GOT3 (cell line): Measurements from ENCODE around the gene SLC16A6.
"Not testable (repeated sequence)": the region's sequence is repeated elsewhere in the genome, so short reads cannot be mapped to it uniquely, and the experiment has no call there.

ENCODE experiments used
- DNase-seq: peaks from one replicate; lab custom pipeline; 2025; ENCODE audit warnings: mixed read lengths; lab: John Stamatoyannopoulos, UW

Gene SLC16A6

DNA sequence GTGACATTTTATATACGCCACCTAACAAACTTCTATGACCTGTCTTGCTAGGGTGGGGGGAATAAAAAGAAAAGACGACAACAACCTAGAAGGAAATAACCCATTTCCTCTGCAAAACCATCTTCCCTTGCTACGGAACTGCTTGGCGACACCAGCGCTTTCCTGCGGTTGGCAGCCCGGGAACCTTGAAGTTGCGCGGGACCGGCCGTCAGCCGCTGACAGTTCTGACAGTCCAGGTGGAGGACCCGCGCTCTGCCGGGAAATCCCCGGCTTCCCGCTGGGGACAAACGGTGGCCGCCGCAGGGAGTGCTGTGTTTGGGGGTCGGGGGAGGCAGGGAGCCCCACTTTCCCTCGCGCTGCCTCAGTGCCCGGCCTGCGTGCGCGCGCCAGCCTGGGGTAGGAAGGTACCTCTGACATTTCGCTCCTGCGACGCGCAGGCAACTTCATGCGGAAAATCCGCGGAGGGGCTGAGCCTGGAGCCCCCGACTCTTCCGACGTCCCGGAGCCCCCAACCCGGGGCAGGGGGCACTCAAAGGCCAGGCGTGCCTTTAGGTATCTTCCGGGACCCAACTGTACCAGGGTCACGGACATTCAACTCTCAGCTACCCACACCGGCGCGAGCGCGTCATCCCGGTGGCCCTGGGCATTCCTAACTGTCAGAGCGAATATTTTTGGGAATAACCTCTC, 516 bp downstream of the SLC16A6 start:
- DNase-seq = no peak

DNA sequence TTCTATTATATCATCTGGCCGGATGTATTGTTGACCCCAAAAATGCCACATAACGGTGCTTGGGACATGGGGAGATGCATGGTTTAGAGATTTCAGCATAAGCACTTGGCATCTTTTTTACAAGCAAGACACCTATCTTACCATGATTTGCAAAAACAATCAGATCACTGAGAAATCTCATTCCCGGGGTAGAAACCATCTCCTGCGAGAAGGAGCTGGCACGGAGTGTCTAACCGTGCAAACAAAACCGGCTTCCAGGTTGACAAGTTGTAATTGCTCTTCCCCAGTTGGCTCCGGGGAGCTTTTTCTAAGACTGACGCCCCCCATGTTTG, 1.0 kb downstream of the SLC16A6 start:
- no peak for DNase-seq

DNA sequence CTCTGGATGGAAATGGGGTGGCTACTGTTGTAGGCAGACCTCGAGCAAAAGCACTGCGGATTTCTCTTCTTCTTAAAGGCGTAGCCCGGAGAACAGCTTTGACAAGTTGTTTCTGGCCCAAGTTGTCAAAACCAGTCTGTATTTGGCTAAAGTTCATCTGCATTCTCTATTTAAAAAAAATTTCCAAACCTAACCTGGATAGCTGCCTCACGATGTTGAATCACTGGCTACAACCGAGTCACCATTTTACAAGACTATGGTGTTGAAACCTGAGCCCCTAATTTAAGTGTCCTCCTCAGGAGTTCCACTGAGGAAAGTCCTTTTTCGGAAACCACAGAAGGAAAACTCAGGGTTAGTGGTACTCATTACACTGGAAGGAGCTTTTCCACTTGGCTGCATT, 1.5 kb downstream of the SLC16A6 start:
- DNase-seq = no peak

DNA sequence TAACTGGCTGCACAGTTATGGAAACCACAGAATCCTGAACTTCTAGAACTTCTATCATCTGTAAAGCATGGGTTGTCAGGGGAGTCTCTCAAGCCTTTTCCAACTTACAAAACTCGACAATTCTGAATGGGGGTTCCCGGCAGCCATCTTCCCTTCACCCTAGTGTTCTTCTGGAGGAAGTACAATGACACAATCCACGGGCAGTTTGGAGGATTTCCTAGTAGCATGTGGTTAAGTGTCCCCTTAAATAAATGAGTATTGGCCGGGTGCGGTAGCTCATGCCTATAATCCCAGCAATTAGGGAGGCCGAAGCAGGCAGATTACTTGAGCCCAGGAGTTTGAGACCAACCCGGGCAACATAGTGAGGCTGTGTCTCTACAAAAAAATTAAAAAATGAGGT, 2.1 kb downstream of the SLC16A6 start:
- DNase-seq = no peak

DNA sequence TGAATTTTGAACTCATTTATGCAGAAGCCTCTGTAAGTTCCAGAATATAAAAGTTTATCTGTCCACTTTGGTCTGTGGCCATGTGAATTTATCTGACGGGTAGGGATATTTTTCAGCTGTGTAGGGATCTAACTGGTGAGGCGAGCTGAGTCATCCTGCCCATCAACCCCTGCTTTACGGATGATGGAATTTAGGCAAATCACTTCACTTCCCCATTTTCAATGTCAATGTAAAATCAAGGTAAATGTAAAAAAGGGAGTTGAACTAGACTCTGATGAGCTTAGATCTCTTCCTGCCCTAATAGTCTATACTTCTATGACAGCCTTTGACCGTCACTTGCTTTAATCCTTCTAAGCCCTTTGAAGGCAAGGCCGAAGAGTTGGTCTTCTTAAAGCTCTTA, 2.6 kb downstream of the SLC16A6 start:
- no peak for DNase-seq

DNA sequence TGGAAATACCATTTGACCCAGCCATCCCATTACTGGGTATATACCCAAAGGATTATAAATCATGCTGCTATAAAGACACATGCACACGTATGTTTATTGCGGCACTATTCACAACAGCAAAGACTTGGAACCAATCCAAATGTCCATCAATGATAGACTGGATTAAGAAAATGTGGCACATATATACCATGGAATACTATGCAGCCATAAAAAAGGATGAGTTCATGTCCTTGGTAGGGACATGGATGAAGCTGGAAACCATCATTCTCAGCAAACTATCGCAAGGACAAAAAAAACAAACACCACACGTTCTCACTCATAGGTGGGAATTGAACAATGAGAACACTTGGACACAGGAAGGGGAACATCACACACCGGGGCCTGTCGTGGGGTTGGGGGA, 9.0 kb downstream of the SLC16A6 start:
- DNase-seq = not testable (repeated sequence)

DNA sequence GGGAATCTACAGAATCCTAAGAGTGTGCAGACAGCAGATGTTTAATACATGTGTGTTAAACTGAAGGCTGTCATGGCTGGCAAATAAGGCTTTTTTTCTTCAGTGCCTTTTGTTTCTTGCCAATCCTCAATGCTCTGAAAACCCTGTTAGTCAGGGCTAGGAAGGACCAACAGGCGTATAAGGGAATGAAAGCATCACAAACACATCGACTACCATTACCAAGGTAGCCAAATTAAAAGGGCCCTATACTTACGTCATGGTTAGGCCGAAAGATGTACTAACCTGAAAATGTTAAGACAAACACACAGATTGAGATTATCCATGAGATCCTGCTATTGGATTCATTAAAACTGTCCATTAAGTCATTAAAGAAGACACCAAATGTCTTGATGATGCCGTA, 13.1 kb downstream of the SLC16A6 start:
- no peak for DNase-seq

DNA sequence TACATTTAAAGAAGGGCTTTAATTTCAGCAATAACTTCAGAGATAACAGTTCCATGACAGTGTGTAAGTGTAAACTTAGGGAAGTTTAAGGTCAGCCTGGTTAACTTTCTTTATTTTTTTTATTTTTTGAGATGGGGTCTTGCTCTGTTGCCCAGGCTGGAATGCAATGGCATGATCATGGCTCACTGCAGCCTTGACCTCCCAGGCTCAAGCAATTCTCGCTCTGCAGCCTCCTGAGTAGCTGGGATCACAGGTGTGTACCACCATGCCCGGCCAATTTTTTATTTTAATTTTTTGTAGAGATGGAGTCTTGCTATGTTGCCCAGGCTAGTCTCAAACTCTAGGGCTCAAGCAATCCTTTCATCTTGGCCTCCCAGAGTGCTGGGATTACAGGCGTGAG, 14.6 kb downstream of the SLC16A6 start:
- not testable (repeated sequence) for DNase-seq

DNA sequence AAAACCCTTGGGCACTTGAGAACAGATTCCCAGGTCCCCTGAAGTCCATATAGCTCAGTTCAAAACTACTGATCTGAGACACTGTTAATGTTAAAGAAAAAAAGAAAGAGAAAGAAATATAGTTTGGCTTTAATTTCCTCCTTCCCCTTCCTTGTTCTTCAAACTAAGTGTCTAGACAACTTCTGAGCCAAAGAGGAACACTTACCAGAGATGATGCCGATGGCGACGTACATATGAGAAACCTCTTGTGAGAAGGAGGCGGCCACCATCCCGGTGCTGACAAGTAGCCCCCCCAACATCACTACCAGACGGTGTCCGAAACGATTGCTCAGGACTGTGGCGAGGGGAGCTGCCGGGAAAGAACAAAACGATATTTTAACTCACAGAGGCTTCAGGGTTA, 17.2 kb downstream of the SLC16A6 start:
- DNase-seq = no peak

DNA sequence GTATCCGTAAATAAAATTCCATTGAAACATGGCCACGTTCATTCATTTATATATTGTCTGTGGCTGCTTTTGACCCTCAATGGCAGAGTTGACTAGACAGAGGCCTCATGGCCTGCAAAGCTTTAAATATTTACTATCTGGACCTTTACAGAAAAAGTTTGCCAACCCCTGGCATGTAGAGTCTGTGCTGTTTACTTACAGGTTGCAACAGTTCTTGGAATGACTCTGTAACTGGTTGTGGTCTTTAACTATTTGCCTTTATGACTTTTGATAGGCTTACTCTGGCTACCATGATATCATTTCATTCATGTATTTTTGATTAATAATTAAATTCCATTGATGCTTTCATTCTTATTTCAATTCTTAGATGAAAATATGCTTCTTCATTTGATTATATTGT, 25.1 kb downstream of the SLC16A6 start:
- not testable (repeated sequence) for DNase-seq

DNA sequence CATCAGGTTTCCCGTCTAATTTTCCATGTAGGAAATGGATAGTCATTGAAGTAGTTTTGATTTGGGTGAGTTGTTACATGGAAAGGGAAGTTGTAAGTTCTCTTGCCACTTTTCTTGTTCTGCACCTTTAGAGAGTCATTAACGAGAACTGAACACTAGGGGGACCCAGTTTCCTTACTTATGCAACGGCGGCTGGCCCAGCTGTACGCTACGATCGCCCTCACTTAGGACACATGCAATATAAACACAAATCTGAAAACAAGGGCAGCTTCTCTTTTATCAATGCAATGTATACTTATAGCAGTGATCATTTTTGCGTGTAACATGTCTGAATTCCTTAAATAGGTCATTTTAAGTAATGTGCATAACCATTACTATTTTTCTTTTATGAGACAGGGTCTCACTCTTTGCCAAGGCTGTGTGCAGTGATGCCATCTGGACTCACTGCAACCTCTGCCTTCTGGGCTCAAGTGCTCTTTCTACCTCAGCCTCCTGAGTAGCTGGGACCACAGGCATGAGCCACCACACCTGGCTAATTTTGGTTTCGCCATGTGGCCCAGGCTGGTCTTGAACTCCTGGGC, 27.7 kb downstream of the SLC16A6 start:
- not testable (repeated sequence) for DNase-seq

DNA sequence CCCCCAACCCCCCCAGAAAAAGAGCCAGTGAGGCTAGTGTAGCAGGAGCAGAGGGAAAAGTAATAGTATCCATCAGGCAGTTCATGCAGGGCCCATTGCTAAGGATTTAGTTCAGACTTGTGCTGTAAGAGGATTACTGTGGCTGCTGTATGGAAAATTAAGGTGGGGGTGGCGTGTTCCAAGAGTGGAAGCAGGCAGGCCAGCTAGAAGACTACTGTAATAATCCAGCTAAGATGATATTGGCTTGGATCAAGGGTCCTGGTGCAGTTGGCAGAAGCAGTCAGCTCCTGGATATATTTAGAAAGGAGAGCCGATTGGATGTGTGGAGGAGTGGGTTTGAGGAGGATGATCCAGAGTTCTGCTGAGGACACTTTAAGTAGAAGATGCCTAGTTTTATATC, 28.5 kb downstream of the SLC16A6 start:
- not testable (repeated sequence) for DNase-seq

DNA sequence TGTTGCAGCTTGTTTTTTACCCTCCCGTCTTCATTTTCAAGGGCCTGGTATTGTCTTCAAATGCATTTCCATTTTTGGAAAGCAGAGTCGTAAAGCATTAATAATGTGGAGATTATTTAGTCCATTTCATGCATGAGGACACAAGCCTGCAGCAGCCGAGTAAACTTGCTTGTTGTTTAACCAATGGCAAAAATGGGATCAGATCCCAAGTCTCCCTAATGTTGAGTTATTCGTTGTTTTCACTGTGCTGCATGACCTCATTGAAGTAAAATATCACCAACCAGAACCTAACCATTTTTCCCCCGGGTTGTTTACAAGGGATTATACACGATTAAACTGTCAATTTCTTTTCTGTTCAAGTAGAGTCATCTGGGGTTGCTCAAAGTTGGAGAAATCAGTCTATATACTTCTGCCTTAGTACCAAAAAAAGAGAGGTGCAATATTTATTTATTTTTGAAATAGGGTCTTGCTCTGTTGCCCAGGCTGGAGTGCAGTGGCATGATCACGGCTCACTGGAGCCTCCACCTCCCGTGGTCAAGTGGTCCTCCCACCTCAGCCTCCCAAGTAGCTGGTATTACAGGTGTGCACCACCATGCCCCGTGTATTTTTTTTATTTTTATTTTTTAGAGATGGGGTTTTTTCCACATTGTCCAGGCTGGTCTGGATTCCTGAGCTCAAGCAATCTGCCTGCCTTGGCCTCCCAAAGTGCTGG, 30.7 kb downstream of the SLC16A6 start:
- DNase-seq = no peak

DNA sequence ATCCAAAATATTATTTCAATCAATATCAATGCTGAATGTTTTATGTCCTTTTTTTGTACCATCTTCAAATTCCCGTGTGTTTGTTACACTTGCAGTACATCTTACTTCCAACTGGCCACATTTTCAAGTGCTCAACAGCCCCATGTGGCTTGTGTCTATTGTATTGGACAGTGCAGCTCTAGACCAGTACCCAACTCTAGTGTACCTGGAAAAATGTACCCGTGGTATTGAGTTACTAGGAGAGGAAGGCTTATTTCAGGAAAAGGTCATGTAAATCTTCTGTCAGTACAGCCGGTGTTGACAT, 31.3 kb downstream of the SLC16A6 start:
- DNase-seq = not testable (repeated sequence)

DNA sequence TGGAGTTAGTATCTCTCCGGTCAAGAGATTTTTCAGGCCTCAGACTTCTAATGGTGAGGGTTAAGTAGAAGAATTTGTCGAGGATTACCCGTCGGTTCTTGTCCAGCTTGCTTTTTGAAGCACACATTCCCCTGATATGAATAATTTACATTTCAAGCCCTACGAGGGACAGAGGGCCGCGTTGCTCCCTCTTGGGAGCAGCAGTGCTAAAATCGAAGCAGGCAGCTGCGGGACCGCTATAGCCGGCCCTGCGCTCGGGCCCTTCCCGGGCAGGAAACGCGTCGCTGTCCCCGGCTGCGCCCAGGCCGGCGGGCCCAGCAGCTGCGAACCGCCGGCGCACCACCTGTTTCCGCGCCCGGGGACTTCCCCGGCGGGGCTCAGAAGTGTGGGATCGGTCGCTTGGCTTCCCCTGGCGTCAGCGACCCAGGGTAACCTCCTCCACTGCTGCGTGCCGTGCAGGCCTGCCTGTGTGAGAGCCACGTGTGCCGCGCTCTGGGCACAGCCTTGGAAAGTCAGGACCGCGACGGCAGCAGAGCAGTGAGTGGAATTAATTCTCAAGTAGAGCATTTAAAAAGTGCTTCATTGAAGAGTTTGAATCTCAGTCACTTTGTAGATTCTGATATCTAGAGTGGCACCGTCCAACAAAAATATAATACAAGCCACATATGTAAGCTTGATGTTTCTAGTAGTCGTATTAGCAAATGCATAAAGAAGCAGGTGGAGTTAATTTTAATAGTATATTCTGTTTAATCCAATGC, 31.9 kb downstream of the SLC16A6 start:
- DNase-seq = not testable (repeated sequence)

DNA sequence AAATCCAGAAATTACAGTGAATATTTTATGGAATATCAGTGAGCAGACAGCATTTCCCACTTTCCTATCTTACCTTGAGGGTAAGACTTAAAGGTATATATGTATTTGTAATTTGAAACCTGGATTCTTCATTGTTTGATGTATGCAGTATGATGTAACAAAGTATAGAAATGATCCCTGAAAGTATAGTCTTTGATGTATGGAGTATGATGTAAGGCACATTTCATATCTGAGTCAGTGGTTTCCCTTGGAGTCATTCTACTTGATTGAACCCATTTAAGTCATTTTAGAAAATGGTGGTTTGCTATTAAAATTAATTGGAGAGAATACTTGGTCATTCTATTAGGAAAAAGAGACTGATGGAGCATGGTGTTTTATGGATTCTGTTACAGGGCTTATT, 33.0 kb downstream of the SLC16A6 start:
- DNase-seq = no peak

DNA sequence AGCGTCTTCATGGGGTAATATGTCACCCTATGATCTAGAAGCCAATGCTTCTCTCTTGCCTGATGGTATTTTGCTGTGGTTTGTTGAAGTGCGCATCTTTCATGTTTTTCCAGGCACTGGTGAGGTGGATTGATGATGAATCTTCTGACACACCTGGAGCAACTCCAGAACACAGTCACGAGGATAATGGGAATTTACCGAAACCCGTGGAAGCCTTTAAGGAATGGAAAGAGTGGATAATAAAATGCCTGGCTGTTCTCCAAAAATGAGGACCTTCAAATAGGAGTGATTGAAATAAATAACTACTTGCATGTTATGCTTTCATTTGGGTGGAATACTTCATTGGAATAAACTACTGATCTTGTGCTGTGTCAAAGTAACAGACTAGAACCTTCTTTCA, 34.2 kb downstream of the SLC16A6 start:
- not testable (repeated sequence) for DNase-seq

DNA sequence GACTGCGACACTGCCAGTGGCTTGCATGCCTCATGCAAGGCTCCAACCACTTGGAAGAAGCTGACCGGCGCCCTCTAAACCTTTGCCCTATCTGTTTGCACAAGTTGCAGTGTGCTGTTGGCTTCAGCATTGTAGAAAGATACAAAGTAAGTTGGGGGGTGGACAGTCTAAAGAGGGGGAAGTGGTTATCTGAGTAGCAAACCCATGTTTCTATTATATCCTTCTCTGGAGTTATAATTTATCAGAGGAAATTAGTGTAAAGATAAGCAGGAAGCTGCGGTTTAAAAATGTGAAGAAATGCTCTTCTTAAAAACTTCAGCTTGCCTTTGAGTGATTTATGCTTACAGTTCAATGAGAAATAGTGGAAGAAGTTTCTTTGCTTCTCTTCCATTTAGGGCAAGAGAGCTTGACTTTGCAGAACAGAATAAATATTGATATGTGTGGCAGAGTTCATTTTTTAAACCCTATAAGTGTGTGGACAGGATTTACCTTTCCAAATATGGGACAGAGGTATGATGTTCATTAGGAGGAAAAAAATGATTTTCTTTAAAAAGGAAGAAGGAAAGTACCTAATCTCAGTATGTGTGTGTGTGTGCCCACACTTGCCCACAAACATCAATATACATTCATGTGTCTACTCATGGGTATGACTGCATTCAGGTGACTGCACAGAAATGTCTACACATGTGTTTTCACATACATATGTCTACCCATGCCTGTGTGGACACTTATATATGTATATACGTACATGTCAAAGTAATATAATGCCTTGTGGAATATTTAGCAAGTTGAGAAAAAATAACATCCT, 35.0 kb downstream of the SLC16A6 start:
- DNase-seq = no peak

DNA sequence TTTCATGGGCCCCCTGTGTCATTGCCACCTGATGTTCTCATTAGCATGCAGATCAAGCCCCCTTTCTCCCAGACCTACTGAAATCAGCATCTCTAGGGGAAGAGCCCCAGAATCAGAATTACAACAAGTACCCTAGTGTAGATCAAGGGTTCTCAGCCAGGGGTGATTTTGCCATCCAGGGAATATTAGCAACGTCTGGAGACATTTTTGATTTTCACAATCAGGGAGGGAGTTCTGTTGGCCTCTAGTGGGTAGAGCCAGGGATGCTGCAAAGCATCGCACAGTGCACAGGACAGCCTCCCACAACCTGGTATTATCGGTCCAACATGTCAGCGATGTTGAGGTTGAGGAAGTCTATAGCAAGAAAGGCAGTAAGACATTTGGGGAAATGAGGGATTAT, 35.8 kb downstream of the SLC16A6 start:
- no peak for DNase-seq

DNA sequence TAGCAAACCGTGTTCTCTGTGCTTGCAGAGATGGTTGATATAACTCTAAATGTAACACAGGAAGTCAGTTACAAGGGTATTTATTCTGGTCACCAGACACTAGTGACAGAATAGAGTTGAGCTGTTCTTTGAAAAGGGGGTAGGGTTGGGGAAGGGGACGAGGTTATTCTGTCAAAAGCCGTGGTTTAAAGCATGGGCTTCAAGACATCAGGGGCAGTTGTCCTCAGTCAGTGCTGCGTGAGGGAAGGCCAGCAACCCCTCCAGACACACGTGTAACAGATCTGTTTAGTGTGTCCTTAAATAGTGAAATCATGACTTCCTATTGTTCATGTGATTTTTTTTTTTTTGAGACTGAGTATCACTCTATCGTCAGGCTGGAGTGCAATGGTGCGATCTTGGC, 37.5 kb downstream of the SLC16A6 start:
- DNase-seq = not testable (repeated sequence)

DNA sequence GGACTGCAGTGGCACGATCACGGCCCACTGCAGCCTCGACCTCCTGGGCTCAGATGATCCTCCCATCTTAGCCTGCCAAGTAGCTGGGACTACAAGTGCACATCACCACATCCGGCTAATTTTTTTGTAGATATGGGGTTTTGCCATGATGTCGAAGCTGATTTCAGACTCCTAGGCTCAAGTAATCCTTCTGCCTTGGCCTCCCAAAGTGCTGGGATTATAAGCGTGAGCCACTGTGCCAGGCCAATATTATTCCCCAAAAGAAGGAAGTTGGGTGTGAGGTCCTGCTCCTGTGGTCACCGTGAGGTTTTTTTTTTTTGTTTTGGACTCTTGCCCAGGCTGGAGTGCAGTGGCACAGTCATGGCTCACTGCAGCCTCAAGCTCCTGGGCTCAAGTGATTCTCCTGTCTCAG, 41.6 kb downstream of the SLC16A6 start:
- DNase-seq = no peak

DNA sequence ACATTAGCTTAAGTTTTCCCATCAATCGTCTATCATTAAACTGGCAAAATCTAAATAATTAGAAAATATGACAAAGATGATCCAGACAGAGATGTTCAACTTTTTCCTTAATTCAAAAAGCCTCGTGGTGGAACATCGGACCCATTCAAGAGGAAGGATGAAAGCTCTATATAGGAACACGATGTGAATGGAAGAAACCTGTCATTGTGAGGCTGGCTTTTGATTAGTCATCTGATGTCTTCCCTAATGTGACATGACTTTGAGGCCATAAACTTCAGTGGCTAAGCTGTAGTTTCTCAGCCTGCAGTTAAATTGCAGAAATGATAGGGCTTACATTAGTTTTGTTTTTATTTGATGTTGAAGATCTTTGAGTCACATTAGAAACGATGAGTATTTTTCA, 42.0 kb downstream of the SLC16A6 start:
- DNase-seq = no peak
